ENCODE measurements around the gene CLINT1. TPM values are rescaled to one million over a fixed set of nuclear protein-coding genes. Genes with fewer than 3 reads are reported as not detected.

The CLINT1 gene
- total and polyA plus RNA-seq, 2 of the 13 experiments (the other 11 are each of a cell fraction or from before 2014, with no cell fraction given) = 64.0 to 104 TPM

- TF ChIP-seq, protein P1, sequence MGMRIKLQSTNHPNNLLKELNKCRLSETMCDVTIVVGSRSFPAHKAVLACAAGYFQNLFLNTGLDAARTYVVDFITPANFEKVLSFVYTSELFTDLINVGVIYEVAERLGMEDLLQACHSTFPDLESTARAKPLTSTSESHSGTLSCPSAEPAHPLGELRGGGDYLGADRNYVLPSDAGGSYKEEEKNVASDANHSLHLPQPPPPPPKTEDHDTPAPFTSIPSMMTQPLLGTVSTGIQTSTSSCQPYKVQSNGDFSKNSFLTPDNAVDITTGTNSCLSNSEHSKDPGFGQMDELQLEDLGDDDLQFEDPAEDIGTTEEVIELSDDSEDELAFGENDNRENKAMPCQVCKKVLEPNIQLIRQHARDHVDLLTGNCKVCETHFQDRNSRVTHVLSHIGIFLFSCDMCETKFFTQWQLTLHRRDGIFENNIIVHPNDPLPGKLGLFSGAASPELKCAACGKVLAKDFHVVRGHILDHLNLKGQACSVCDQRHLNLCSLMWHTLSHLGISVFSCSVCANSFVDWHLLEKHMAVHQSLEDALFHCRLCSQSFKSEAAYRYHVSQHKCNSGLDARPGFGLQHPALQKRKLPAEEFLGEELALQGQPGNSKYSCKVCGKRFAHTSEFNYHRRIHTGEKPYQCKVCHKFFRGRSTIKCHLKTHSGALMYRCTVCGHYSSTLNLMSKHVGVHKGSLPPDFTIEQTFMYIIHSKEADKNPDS (CRISPR knock-in tag; IDR thresholded peaks at IDR 0.05) = no peak
- 0 out of 2 replicates have a peak, but pooled peaks have one; percentile 31 for TF ChIP-seq HDAC2 (CRISPR knock-in tag; IDR thresholded peaks at IDR 0.05)
- TF ChIP-seq, protein P2, sequence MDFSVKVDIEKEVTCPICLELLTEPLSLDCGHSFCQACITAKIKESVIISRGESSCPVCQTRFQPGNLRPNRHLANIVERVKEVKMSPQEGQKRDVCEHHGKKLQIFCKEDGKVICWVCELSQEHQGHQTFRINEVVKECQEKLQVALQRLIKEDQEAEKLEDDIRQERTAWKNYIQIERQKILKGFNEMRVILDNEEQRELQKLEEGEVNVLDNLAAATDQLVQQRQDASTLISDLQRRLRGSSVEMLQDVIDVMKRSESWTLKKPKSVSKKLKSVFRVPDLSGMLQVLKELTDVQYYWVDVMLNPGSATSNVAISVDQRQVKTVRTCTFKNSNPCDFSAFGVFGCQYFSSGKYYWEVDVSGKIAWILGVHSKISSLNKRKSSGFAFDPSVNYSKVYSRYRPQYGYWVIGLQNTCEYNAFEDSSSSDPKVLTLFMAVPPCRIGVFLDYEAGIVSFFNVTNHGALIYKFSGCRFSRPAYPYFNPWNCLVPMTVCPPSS (IDR thresholded peaks at IDR 0.05) = no peak
- peak; percentile 55; the same call in 1 of the 2 replicates for TF ChIP-seq RFXAP (CRISPR knock-in tag; IDR thresholded peaks at IDR 0.05; ENCODE audit: borderline replicate concordance)
- no peak for TF ChIP-seq ZNF275 (CRISPR knock-in tag; IDR thresholded peaks at IDR 0.05; ENCODE audit: borderline replicate concordance)
- TF ChIP-seq ZSCAN29 (CRISPR knock-in tag; conservative IDR thresholded peaks at IDR 0.05) = no peak
- TF ChIP-seq, protein P3, sequence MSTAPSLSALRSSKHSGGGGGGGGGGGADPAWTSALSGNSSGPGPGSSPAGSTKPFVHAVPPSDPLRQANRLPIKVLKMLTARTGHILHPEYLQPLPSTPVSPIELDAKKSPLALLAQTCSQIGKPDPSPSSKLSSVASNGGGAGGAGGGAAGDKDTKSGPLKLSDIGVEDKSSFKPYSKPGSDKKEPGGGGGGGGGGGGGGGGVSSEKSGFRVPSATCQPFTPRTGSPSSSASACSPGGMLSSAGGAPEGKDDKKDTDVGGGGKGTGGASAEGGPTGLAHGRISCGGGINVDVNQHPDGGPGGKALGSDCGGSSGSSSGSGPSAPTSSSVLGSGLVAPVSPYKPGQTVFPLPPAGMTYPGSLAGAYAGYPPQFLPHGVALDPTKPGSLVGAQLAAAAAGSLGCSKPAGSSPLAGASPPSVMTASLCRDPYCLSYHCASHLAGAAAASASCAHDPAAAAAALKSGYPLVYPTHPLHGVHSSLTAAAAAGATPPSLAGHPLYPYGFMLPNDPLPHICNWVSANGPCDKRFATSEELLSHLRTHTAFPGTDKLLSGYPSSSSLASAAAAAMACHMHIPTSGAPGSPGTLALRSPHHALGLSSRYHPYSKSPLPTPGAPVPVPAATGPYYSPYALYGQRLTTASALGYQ (CRISPR knock-in tag; IDR thresholded peaks at IDR 0.05) = no peak
- TF ChIP-seq SUZ12 (IDR thresholded peaks at IDR 0.05; ENCODE audit: low read depth, low read length) = 0 out of 2 replicates have a peak, but pooled peaks have one; percentile 6
- peak; percentile 98 for TF ChIP-seq RAD21 (CRISPR knock-in tag; IDR thresholded peaks at IDR 0.05)
- TF ChIP-seq POLR2G (IDR thresholded peaks at IDR 0.05; ENCODE audit: low read depth, low read length) = peak; percentile 57
- TF ChIP-seq, protein P4, sequence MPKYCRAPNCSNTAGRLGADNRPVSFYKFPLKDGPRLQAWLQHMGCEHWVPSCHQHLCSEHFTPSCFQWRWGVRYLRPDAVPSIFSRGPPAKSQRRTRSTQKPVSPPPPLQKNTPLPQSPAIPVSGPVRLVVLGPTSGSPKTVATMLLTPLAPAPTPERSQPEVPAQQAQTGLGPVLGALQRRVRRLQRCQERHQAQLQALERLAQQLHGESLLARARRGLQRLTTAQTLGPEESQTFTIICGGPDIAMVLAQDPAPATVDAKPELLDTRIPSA (CRISPR knock-in tag; IDR thresholded peaks at IDR 0.05; ENCODE audit: borderline replicate concordance) = no peak
- TF ChIP-seq, protein P5, sequence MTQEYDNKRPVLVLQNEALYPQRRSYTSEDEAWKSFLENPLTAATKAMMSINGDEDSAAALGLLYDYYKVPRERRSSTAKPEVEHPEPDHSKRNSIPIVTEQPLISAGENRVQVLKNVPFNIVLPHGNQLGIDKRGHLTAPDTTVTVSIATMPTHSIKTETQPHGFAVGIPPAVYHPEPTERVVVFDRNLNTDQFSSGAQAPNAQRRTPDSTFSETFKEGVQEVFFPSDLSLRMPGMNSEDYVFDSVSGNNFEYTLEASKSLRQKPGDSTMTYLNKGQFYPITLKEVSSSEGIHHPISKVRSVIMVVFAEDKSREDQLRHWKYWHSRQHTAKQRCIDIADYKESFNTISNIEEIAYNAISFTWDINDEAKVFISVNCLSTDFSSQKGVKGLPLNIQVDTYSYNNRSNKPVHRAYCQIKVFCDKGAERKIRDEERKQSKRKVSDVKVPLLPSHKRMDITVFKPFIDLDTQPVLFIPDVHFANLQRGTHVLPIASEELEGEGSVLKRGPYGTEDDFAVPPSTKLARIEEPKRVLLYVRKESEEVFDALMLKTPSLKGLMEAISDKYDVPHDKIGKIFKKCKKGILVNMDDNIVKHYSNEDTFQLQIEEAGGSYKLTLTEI (CRISPR knock-in tag; conservative IDR thresholded peaks at IDR 0.05) = no peak
- no peak for TF ChIP-seq SNAPC2 (CRISPR knock-in tag; IDR thresholded peaks at IDR 0.05)
- no peak for TF ChIP-seq RFXANK (CRISPR knock-in tag; IDR thresholded peaks at IDR 0.05)
- TF ChIP-seq BRD4 (CRISPR knock-in tag; IDR thresholded peaks at IDR 0.05) = peak; percentile 73; the same call in 1 of the 2 replicates
- TF ChIP-seq MAX (IDR thresholded peaks at IDR 0.05) = peak; percentile 51
- no peak for TF ChIP-seq ZNF713 (CRISPR knock-in tag; IDR thresholded peaks at IDR 0.05)
These were observed 115.5 kb downstream of the CLINT1 start, which contains the start of gene LSM11 (continued) for GRCh38 chr5:157743163-157744050.

Data from HepG2 (cell line).